Effector memory CD4-positive, alpha-beta T cell (primary cell): Measurements from ENCODE around the gene VSNL1.

Experiments used
- DNase-seq, 3 donors: peaks; one replicate each; pipeline ENCODE4 v3.0.0-alpha.2; 2020
- H3K27ac ChIP-seq: 2 replicates; pipeline ENCODE4 v1.7.0; 2013; ENCODE audit warnings: mild to moderate bottlenecking, low read length, moderate library complexity; ENCODE audit not compliant: insufficient read depth, poor library complexity, severe bottlenecking
- H3K27me3 ChIP-seq: replicated peaks from 2 replicates; pipeline ENCODE4 v1.7.0; 2013; ENCODE audit warnings: mild to moderate bottlenecking, low read length; ENCODE audit not compliant: insufficient read depth, control insufficient read depth, poor library complexity, severe bottlenecking
- H3K36me3 ChIP-seq: 2 replicates; pipeline ENCODE4 v1.7.0; 2013; ENCODE audit warnings: mild to moderate bottlenecking, low read length, moderate library complexity; ENCODE audit not compliant: control insufficient read depth, insufficient read depth
- H3K4me1 ChIP-seq: 2 replicates; pipeline ENCODE4 v1.7.0; 2013; ENCODE audit warnings: low read length, mild to moderate bottlenecking; ENCODE audit not compliant: control insufficient read depth, insufficient read depth, poor library complexity, severe bottlenecking
- H3K4me3 ChIP-seq: 2 replicates; pipeline ENCODE4 v1.7.0; 2013; ENCODE audit warnings: low read length, low read depth, mild to moderate bottlenecking; ENCODE audit not compliant: insufficient read depth, poor library complexity, severe bottlenecking
- H3K9me3 ChIP-seq: 2 replicates; pipeline ENCODE4 v1.7.0; 2013; ENCODE audit warnings: mild to moderate bottlenecking, low read length, moderate library complexity; ENCODE audit not compliant: control insufficient read depth

Gene VSNL1

DNA sequence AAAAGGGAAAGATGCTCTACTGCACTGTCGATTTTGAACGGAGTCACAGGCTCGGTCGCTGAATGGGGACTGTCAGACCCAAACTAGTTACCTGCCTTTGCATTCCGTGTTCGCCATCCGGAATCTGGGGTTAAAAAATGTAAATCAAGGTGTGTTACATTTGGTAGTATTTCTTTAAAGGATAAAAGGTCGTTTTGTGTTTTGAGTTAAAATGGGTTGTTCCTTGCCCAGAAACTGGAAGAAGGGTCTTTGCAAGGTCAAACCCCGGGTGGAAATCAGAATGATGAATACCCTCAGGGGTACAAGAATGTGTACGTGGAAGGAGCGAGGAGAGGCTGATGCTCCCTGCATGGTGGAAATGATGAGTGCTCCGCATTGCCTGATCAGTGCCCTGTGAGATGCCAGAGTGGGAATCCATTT is 1.0 kb downstream of the VSNL1 start:
- no peak for DNase-seq
- Histone ChIP-seq H3K27me3 (peaks cover 6% of the 10 kb centered on the region), H3K27ac (no peak overlapping the region), H3K4me3 (no peak overlapping the region), H3K4me1 (no peaks in the 10 kb centered on the region), H3K36me3 (no peaks in the 10 kb centered on the region), H3K9me3 (no peaks in the 10 kb centered on the region)

GRCh38 chr2:17542471-17542870 is 2.0 kb downstream of the VSNL1 start:
- no peak for DNase-seq
- Histone ChIP-seq H3K4me3 (no peak overlapping the region), H3K36me3 (no peaks in the 10 kb centered on the region), H3K4me1 (no peaks in the 10 kb centered on the region), H3K9me3 (no peaks in the 10 kb centered on the region), H3K27ac (no peak overlapping the region), H3K27me3 (peaks cover 6% of the 10 kb centered on the region)

- Histone ChIP-seq H3K36me3 (no peaks in the 10 kb centered on the region), H3K27ac (no peak overlapping the region), H3K4me3 (no peak overlapping the region), H3K4me1 (no peaks in the 10 kb centered on the region), H3K9me3 (no peaks in the 10 kb centered on the region), H3K27me3 (peaks cover 6% of the 10 kb centered on the region)
- DNase-seq, result no peak
Observed at GRCh38 chr2:17543131-17543660, 2.7 kb downstream of the VSNL1 start.

DNA sequence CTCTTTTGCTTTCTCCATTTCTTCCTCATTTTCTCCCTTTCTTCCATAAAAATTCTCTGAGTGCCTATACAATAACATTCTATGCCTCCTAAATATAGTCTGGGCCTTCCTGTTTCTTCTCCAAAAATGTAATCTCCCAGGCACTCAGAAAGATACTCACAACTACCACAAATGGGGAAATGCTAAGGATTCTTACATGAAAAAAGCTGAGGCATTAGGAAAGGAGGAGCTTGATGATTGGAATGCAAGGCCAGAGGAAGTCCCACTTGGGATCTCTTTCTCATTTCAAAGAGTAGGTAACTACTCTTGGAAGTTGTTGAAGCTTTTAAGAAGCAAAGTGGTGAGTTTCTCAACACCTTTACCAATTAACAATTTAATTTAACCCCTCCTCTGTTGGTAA is 3.4 kb downstream of the VSNL1 start:
- H3K27ac ChIP-seq, result no peak overlapping the region
- no peaks in the 10 kb centered on the region for H3K4me1 ChIP-seq
- H3K4me3 ChIP-seq, result no peak overlapping the region
- DNase-seq, result no peak
- no peaks in the 10 kb centered on the region for H3K9me3 ChIP-seq
- H3K27me3 ChIP-seq, result peaks cover 6% of the 10 kb centered on the region
- no peaks in the 10 kb centered on the region for H3K36me3 ChIP-seq

- no peak for DNase-seq
- no peak overlapping the region for H3K4me3 ChIP-seq
- H3K9me3 ChIP-seq, result no peaks in the 10 kb centered on the region
- peaks cover 4% of the 10 kb centered on the region for H3K27me3 ChIP-seq
- H3K36me3 ChIP-seq, result no peaks in the 10 kb centered on the region
- H3K4me1 ChIP-seq, result no peaks in the 10 kb centered on the region
- no peak overlapping the region for H3K27ac ChIP-seq
Observed at GRCh38 chr2:17544256-17544655, 3.8 kb downstream of the VSNL1 start.

DNA sequence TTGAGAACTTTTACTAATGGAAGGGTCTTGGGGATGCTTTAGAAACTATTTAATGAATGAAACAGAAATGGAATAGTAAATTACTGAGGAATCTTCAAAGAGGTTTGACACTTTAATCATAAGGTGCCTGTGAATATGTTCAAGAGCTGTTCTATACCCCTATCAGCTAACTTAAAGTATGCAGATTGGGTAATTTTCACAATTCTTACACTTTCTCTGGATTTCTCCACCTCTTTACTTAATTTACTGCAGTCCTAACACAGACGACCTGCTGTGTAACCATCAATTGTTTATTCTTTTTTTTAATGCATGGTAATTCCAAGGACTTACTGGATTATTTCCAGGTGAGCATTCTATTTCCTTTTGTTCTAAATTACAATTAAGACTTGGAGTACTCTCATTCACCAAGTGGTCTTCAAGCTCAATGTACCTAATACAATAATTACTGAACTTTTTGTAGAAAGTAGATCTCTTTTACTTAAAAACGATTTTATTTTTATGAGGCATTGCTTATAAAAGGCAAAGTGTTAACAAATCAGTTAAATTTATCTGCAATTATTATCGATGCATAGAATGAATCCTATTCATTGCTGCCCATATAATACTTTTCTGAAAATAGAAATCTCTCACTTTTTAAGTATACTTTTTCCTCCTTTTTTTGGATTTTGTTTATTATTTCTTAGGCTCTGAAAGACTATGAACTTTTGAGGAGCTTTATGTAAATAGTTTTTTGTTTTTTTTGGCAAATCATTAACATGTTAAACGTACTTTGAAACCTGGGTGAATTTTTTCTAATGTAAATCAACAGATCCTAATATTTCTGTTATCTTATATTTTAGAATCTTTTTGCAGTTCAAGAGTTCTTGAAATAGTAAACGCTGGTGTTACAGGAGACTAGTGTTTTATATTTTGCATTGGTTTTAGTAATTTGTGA is 5.5 kb downstream of the VSNL1 start:
- no peaks in the 10 kb centered on the region for H3K9me3 ChIP-seq
- H3K4me1 ChIP-seq, result no peaks in the 10 kb centered on the region
- no peak overlapping the region for H3K27ac ChIP-seq
- H3K36me3 ChIP-seq, result no peaks in the 10 kb centered on the region
- no peak for DNase-seq
- no peak overlapping the region for H3K4me3 ChIP-seq
- no peaks in the 10 kb centered on the region for H3K27me3 ChIP-seq

- H3K36me3 ChIP-seq, result no peaks in the 10 kb centered on the region
- no peaks in the 10 kb centered on the region for H3K9me3 ChIP-seq
- no peaks in the 10 kb centered on the region for H3K27me3 ChIP-seq
- H3K4me1 ChIP-seq, result no peaks in the 10 kb centered on the region
- no peak for DNase-seq
- no peak overlapping the region for H3K27ac ChIP-seq
- H3K4me3 ChIP-seq, result no peak overlapping the region
Observed at GRCh38 chr2:17547237-17547636, 6.7 kb downstream of the VSNL1 start.

DNA sequence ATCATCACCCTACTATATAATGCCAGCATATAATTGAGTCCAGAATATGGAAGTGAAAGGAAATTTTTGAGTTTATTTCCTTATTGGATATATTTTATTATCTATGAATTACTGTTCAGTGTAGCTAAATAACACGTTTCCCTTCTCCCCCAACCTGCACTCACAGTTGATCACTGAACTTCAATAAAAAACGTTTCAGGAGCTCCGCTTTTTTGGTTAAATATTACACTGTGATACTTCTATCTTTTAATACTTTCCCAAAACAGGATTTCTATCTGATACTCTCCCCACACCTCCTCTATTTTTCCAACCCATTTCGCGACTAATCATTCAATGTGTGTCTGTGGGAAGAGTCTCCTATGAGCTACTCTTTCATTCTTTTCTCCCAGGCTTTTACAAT is 7.2 kb downstream of the VSNL1 start:
- no peaks in the 10 kb centered on the region for H3K4me1 ChIP-seq
- no peak overlapping the region for H3K4me3 ChIP-seq
- H3K27ac ChIP-seq, result no peak overlapping the region
- no peaks in the 10 kb centered on the region for H3K27me3 ChIP-seq
- no peaks in the 10 kb centered on the region for H3K36me3 ChIP-seq
- no peak for DNase-seq
- no peaks in the 10 kb centered on the region for H3K9me3 ChIP-seq

- Histone ChIP-seq H3K4me1 (no peaks in the 10 kb centered on the region), H3K27me3 (no peaks in the 10 kb centered on the region), H3K4me3 (no peak overlapping the region), H3K36me3 (no peaks in the 10 kb centered on the region), H3K27ac (no peak overlapping the region), H3K9me3 (no peaks in the 10 kb centered on the region)
- no peak for DNase-seq
Observed at GRCh38 chr2:17550907-17551306, 10.4 kb downstream of the VSNL1 start.

GRCh38 chr2:17555150-17555549 is 14.7 kb downstream of the VSNL1 start:
- no peaks in the 10 kb centered on the region for H3K9me3 ChIP-seq
- no peak overlapping the region for H3K4me3 ChIP-seq
- no peaks in the 10 kb centered on the region for H3K27me3 ChIP-seq
- no peaks in the 10 kb centered on the region for H3K36me3 ChIP-seq
- no peak for DNase-seq
- no peak overlapping the region for H3K27ac ChIP-seq
- H3K4me1 ChIP-seq, result no peaks in the 10 kb centered on the region
